Suprapubic skin (tissue), 4 donors: ENCODE data around the gene TRMU. TPM values are rescaled to one million over a fixed set of nuclear protein-coding genes. Genes with fewer than 3 reads are reported as not detected.
"Not testable (repeated sequence)": the region's sequence is repeated elsewhere in the genome, so short reads cannot be mapped to it uniquely, and the experiment has no call there.

Experiments
- DNase-seq, 2 donors: peaks; one replicate each; pipeline ENCODE4 v3.0.0-alpha.2; 2019; ENCODE audit warnings: low spot score in 2 of 2
- H3K27ac ChIP-seq: fragments of 200-600 bp; sonication (generic); one replicate; pipeline ENCODE4 v1.5.1; 2019
- H3K27me3 ChIP-seq: fragments of 200-600 bp; sonication (generic); one replicate; pipeline ENCODE4 v1.5.1; 2019
- H3K36me3 ChIP-seq: fragments of 200-600 bp; sonication (generic); one replicate; pipeline ENCODE4 v1.5.1; 2019
- H3K4me1 ChIP-seq: fragments of 200-600 bp; sonication (generic); one replicate; pipeline ENCODE4 v1.5.1; 2019
- H3K4me3 ChIP-seq: fragments of 200-600 bp; sonication (generic); one replicate; pipeline ENCODE4 v1.5.1; 2019; ENCODE audit warnings: mild to moderate bottlenecking
- H3K9me3 ChIP-seq: fragments of 200-600 bp; sonication (generic); one replicate; pipeline ENCODE4 v1.5.1; 2019
- CTCF ChIP-seq, 2 donors: fragments of 200-600 bp in 1 of 2; fragments of 450-650 bp in 1 of 2; sonication (generic) in 1 of 2; IDR thresholded peaks; one replicate each; pipeline ENCODE4 v1.5.1; 2016 to 2019; ENCODE audit warnings: antibody characterized with exemption in 2 of 2, mild to moderate bottlenecking in 1 of 2, moderate library complexity in 1 of 2
- EP300 ChIP-seq: sonication (generic); formaldehyde crosslinking; IDR thresholded peaks from one replicate; pipeline ENCODE4 v1.6.1; 2017; ENCODE audit warnings: antibody characterized with exemption
- POLR2A ChIP-seq, 2 donors: fragments of 450-650 bp; IDR thresholded peaks; one replicate each; pipeline ENCODE4 v1.6.1; 2017; ENCODE audit warnings: antibody characterized with exemption in 2 of 2, mild to moderate bottlenecking in 2 of 2, moderate library complexity in 2 of 2
- POLR2AphosphoS5 ChIP-seq, 3 donors: sonication (generic); formaldehyde crosslinking; IDR thresholded peaks; one replicate each; pipeline ENCODE4 v1.6.1; 2017; ENCODE audit warnings: antibody characterized with exemption in 3 of 3
- WGBS: methylation state at CpG from one replicate; pipeline ENCODE4 v1.1.5; 2018; 5-methylcytosine and 5-hydroxymethylcytosine counted together
- total RNA-seq, 4 donors: library from RNA; depleted of rRNA; stranded (reverse); fragments of >200 nt; gene quantifications; one replicate each; pipeline ENCODE4 v1.1.0, GENCODE V29; 2016

Gene TRMU
- total RNA-seq, 4 donors from 2014 or later = 28.3 to 109 (median 40.9) TPM

- Histone ChIP-seq H3K36me3 (peaks cover 30% of the 10 kb centered on the region), H3K4me3 (no peak overlapping the region), H3K4me1 (no peaks in the 10 kb centered on the region), H3K9me3 (no peaks in the 10 kb centered on the region), H3K27me3 (no peaks in the 10 kb centered on the region), H3K27ac (no peak overlapping the region)
- TF ChIP-seq CTCF (IDR thresholded peaks at IDR 0.05) (no peak), EP300 (no peak), POLR2AphosphoS5 (IDR thresholded peaks at IDR 0.05) (no peak), POLR2A (IDR thresholded peaks at IDR 0.05) (no peak)
- 94% methylated on average over 16 of the region's 16 CpGs for WGBS
- no peak for DNase-seq
Measured at GRCh38 chr22:46399251-46400024, 63.9 kb downstream of the TRMU start.

- peaks cover 23% of the 10 kb centered on the region for H3K36me3 ChIP-seq
- no peak overlapping the region for H3K27ac ChIP-seq
- no peak overlapping the region for H3K4me3 ChIP-seq
- no peaks in the 10 kb centered on the region for H3K9me3 ChIP-seq
- H3K4me1 ChIP-seq = no peaks in the 10 kb centered on the region
- H3K27me3 ChIP-seq = no peaks in the 10 kb centered on the region
- WGBS = 84% methylated on average over 10 of the region's 10 CpGs
- DNase-seq = no peak
- TF ChIP-seq POLR2AphosphoS5 (IDR thresholded peaks at IDR 0.05) (no peak), POLR2A (IDR thresholded peaks at IDR 0.05) (no peak), CTCF (IDR thresholded peaks at IDR 0.05) (no peak), EP300 (no peak)
Measured at GRCh38 chr22:46401370-46401769, 65.9 kb downstream of the TRMU start.

DNA sequence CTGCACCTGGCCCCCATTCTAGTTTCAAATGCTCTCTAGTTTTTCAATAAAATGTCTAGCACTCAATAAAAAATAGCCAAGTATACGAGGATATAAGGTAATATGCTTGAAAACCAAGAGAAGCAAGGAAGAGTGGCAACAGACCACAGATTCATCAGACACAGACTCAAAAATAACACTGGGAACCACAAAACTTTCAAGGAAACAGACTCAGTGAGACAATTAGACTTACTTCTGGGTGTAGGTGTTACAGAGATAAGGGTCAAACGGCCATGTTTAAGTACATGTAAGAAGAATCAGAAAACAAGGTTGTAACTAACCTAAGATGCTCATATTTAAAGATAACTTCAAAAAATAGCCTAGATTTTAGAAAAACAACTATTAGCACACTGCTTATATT is 67.0 kb downstream of the TRMU start:
- Histone ChIP-seq H3K27me3 (no peaks in the 10 kb centered on the region), H3K27ac (no peak overlapping the region), H3K36me3 (peaks cover 20% of the 10 kb centered on the region), H3K4me3 (no peak overlapping the region), H3K4me1 (no peaks in the 10 kb centered on the region), H3K9me3 (no peaks in the 10 kb centered on the region)
- no peak for DNase-seq
- 77% methylated on average over 2 of the region's 2 CpGs for WGBS
- no peak for TF ChIP-seq POLR2A (IDR thresholded peaks at IDR 0.05)
- no peak for TF ChIP-seq POLR2AphosphoS5 (IDR thresholded peaks at IDR 0.05)
- no peak for TF ChIP-seq EP300
- TF ChIP-seq CTCF (IDR thresholded peaks at IDR 0.05) = no peak

DNA sequence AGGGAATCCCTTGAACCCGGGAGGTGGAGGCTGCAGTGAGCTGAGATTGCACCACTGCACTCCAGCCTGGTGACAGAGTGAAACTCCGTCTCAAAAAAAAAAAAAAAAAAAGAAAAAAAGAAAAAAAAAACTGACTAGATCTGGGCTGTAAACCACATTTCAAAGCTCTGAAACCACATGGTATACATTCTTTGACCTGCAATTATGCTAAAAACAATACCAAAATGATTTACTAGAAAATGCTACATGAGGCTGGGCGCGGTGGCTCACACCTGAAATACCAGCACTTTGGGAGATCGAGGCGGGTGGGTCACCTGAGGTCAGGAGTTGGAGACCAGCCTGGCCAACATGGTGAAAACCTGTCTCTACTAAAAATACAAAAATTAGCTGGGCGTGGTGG is 68.4 kb downstream of the TRMU start:
- H3K4me3 ChIP-seq, H3K4me1 ChIP-seq, H3K27ac ChIP-seq, H3K36me3 ChIP-seq, DNase-seq, H3K27me3 ChIP-seq, H3K9me3 ChIP-seq: not testable (repeated sequence)
- 82% methylated on average over 7 of the region's 7 CpGs for WGBS

GRCh38 chr22:46405901-46406300 is 70.4 kb downstream of the TRMU start:
- no peaks in the 10 kb centered on the region for H3K27me3 ChIP-seq
- TF ChIP-seq POLR2AphosphoS5 (IDR thresholded peaks at IDR 0.05) (no peak), EP300 (no peak), CTCF (IDR thresholded peaks at IDR 0.05) (no peak), POLR2A (IDR thresholded peaks at IDR 0.05) (no peak)
- peaks cover 17% of the 10 kb centered on the region for H3K36me3 ChIP-seq
- H3K9me3 ChIP-seq = no peaks in the 10 kb centered on the region
- no peaks in the 10 kb centered on the region for H3K4me1 ChIP-seq
- WGBS = 51% methylated on average over 3 of the region's 4 CpGs
- no peak overlapping the region for H3K27ac ChIP-seq
- H3K4me3 ChIP-seq = no peak overlapping the region
- no peak for DNase-seq

DNA sequence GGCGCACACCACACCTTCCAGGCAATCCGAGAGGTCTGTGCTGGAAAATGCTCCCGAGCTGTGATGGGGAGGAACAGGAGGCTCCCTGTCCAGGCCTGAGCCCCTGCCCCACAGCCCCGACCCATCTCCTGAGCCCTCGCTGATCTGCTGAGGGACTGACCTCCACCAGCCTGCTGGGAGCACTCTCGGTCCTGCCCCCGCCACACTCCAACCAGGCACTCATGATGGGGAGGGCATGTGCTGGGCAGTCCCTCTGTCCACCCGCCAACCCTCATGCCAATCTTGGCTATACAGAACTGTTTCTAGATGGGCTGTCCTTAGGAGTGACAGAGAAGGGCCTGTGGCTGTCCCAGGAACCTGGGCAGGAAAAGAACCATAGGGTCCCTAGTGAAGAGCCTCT is 70.8 kb downstream of the TRMU start:
- Histone ChIP-seq H3K27ac (no peak overlapping the region), H3K9me3 (no peaks in the 10 kb centered on the region), H3K36me3 (peaks cover 22% of the 10 kb centered on the region), H3K27me3 (no peaks in the 10 kb centered on the region), H3K4me1 (no peaks in the 10 kb centered on the region), H3K4me3 (no peak overlapping the region)
- DNase-seq = no peak
- TF ChIP-seq EP300 = no peak
- WGBS = 100% methylated on average over 1 of the region's 8 CpGs
